GM23248 (cell line): Measurements from ENCODE around the gene LRRC1.

Experiments used
- EZH2 ChIP-seq: fragments of 200-600 bp; sonication (generic); IDR thresholded peaks from 2 replicates; pipeline ENCODE4 v1.6.1; 2018; ENCODE audit warnings: antibody characterized with exemption, mild to moderate bottlenecking; ENCODE audit not compliant: insufficient read depth, poor library complexity, severe bottlenecking
- EZH2phosphoT487 ChIP-seq: fragments of 200-600 bp; sonication (generic); IDR thresholded peaks from 2 replicates; pipeline ENCODE4 v1.6.1; 2018; ENCODE audit warnings: antibody characterized with exemption, moderate library complexity, mild to moderate bottlenecking, low read depth; ENCODE audit not compliant: insufficient read depth

GRCh38 chr6:53797304-53797703, 2.5 kb downstream of the LRRC1 start:
- TF ChIP-seq EZH2phosphoT487 (no peak), EZH2 (no peak)
